ENCODE measurements around the gene ERGIC3. TPM values are rescaled to one million over a fixed set of nuclear protein-coding genes. Genes with fewer than 3 reads are reported as not detected.
"Not testable (repeated sequence)": the region's sequence is repeated elsewhere in the genome, so short reads cannot be mapped to it uniquely, and the experiment has no call there.

The ERGIC3 gene
- total RNA-seq, 4 donors from 2014 or later, result 125 to 184 (median 133) TPM

DNA sequence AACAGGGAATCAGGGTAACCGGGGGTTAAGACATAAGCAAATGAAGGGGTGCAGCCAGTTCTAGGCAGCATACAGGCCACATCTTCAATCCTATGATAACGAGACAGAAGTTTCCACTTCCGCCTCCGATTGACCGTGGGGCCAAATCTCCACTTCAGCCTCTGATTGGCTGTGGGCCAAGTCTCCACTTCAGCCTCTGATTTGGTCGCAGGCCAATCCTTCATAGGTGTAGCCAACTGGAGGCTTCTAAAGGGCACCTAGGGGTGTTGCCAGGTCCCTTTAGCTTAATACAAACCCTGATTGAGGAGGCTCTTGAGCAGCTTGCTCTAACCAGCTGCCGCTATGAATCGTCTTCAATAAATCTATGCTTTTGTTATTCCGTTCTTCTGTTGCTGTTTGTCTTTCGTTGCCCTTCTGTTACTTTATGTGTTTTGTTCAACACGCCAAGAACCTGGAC, 2.1 kb upstream of the ERGIC3 start:
- no peak for DNase-seq (ENCODE audit: extremely low spot score)
- intact Hi-C loops (cut with DNase I), result no loop called here
- WGBS, result 66% methylated on average over 11 of the region's 11 CpGs

DNA sequence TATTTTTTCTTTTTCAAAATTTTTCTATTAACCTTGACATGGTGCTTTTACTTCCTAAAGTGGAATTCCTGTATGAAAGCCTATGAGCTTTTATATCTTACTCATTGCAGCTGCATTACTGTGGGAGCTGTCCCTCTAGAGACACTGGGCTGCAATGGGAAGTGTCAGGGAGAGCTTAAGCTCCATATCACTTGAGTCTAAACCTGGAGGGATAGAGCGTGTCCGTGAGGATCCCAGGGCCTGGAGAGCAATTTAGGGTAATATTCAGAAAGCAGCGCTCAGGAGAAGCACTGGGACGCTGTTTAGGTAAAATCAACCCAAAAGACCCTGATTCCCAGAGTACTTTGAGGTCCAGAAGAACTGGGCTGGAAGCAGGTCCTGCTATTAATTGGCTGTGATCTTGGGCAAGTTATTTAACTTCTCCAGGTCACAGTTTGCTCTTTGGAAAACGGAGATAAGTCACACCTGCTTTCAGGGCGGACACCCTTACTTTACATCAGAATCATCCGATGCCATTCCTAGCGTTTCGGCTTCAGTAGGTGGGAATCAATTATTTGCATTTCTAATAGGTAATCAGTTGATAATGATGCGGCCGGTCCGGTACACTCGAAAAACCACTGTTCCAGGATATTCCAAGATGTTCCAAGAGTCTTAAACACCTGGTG, 628 bp upstream of the ERGIC3 start:
- Histone ChIP-seq H3K9me3 (no peaks in the 10 kb centered on the region), H3K4me1 (peaks cover 5 to 22% (median 17%) of the 10 kb centered on the region in 4 donors), H3K36me3 (peaks cover 0 to 26% (median 7%) of the 10 kb centered on the region in 4 donors), H3K4me3 (peak overlapping the region; percentile 80 to 87 (median 82)), H3K27me3 (no peaks in the 10 kb centered on the region), H3K27ac (replicated peaks in 1 of 4) (peak overlapping the region in 3 of 4 donors; percentile 67 to 78 (median 75))
- TF ChIP-seq POLR2AphosphoS5 (IDR thresholded peaks at IDR 0.05), result no peak
- TF ChIP-seq, protein P1, sequence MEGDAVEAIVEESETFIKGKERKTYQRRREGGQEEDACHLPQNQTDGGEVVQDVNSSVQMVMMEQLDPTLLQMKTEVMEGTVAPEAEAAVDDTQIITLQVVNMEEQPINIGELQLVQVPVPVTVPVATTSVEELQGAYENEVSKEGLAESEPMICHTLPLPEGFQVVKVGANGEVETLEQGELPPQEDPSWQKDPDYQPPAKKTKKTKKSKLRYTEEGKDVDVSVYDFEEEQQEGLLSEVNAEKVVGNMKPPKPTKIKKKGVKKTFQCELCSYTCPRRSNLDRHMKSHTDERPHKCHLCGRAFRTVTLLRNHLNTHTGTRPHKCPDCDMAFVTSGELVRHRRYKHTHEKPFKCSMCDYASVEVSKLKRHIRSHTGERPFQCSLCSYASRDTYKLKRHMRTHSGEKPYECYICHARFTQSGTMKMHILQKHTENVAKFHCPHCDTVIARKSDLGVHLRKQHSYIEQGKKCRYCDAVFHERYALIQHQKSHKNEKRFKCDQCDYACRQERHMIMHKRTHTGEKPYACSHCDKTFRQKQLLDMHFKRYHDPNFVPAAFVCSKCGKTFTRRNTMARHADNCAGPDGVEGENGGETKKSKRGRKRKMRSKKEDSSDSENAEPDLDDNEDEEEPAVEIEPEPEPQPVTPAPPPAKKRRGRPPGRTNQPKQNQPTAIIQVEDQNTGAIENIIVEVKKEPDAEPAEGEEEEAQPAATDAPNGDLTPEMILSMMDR (IDR thresholded peaks at IDR 0.05), result no peak
- TF ChIP-seq EP300 (IDR thresholded peaks at IDR 0.05), result no peak
- TF ChIP-seq POLR2A (IDR thresholded peaks at IDR 0.05; ENCODE audit: low read depth), result no peak
- no peak for DNase-seq (ENCODE audit: extremely low spot score)
- 49% methylated on average over 9 of the region's 13 CpGs for WGBS
- intact Hi-C loops (cut with DNase I), result no loop called here

More for the DNA sequence above, 2.1 kb upstream of the ERGIC3 start:
- Histone ChIP-seq H3K27ac (replicated peaks in 1 of 4) (no peak overlapping the region), H3K4me3 (no peak overlapping the region), H3K4me1 (peaks cover 5 to 22% (median 17%) of the 10 kb centered on the region in 4 donors), H3K36me3 (peaks cover 0 to 12% (median 5%) of the 10 kb centered on the region in 4 donors), H3K9me3 (no peaks in the 10 kb centered on the region), H3K27me3 (no peaks in the 10 kb centered on the region)
- TF ChIP-seq POLR2A (IDR thresholded peaks at IDR 0.05; ENCODE audit: low read depth), result no peak
- TF ChIP-seq EP300 (IDR thresholded peaks at IDR 0.05), result no peak
- TF ChIP-seq, protein P1 (IDR thresholded peaks at IDR 0.05), result no peak

DNA sequence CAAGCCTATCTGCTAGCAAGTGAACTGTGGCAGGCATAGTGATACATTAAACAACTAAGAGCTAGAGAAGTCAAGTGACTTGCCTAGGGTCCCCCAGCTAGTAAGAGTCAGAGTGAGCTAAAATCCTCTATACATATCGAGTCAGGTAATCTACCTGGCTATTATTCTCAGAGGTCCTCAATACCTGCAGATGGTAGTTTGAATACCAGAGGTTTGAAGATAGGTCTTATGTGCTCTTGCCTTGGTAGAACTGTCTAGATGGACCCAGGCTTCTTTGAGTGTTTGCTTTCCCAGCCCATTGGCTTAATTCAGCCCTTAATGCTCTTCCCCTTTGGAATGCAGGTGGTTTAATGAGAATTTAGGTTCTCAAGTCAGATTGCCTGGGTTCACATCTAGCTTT, 1.1 kb downstream of the ERGIC3 start:
- Histone ChIP-seq H3K27ac (replicated peaks in 1 of 4) (no peak overlapping the region), H3K4me1 (peaks cover 5 to 22% (median 17%) of the 10 kb centered on the region in 4 donors), H3K9me3 (no peaks in the 10 kb centered on the region), H3K4me3 (peak overlapping the region in 2 of 4 donors; percentile 81 to 87), H3K27me3 (no peaks in the 10 kb centered on the region), H3K36me3 (peaks cover 9 to 43% (median 21%) of the 10 kb centered on the region in 4 donors)
- DNase-seq (ENCODE audit: extremely low spot score), result no peak
- WGBS, result 100% methylated on average over 1 of the region's 1 CpG
- intact Hi-C loops (cut with DNase I), result no loop called here
- TF ChIP-seq POLR2AphosphoS5 (IDR thresholded peaks at IDR 0.05) (no peak), EP300 (IDR thresholded peaks at IDR 0.05) (no peak), POLR2A (IDR thresholded peaks at IDR 0.05; ENCODE audit: low read depth) (no peak)
- TF ChIP-seq, protein P1 (IDR thresholded peaks at IDR 0.05), result no peak

DNA sequence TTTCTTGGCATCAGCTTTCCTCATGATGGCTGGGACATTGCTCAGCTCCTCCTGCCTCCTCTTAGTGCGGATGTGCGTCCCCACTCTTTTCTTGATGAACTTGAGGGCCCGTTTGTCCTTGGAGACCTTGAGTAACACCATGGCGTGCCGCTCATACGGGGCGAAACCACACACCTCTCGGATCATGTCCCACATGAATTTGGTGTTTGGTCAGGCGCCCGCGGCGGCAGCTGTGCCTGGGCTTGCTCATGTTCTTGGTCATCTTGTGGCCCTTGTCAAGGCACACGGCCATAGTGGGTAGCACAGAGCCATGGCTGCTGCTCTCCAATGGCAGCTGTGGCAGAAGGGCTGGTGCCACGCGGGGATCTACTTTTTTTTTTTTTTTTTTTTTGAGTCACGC, 2.6 kb downstream of the ERGIC3 start:
- 94% methylated on average over 16 of the region's 16 CpGs for WGBS
- Histone ChIP-seq H3K4me3 (no peak overlapping the region), H3K9me3 (no peaks in the 10 kb centered on the region), H3K27ac (replicated peaks in 1 of 4) (no peak overlapping the region), H3K4me1 (peaks cover 5 to 22% (median 17%) of the 10 kb centered on the region in 4 donors), H3K27me3 (no peaks in the 10 kb centered on the region), H3K36me3 (peaks cover 22 to 58% (median 35%) of the 10 kb centered on the region in 4 donors)
- no peak for DNase-seq (ENCODE audit: extremely low spot score)
- TF ChIP-seq POLR2AphosphoS5 (IDR thresholded peaks at IDR 0.05), result no peak
- TF ChIP-seq, protein P1 (IDR thresholded peaks at IDR 0.05), result no peak
- no peak for TF ChIP-seq POLR2A (IDR thresholded peaks at IDR 0.05; ENCODE audit: low read depth)
- TF ChIP-seq EP300 (IDR thresholded peaks at IDR 0.05), result no peak
- intact Hi-C loops (cut with DNase I), result no loop called here

DNA sequence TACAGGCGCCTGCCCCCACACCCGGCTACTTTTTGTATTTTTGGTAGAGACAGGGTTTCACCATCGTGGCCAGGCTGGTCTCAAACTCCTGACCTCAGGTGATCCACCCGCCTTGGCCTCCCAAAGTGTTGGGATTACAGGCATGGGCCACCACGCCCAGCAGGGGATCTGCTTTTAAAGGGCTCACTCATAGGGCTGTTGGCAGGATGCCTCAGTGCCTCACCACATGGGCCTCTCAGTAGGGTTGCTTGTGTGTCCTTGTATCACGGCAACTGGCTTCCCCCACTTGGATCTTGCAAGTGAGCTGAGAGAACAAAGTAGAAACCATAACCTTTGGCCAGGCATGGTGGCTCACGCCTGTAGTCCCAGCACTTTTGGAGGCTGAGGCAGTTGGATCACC, 3.1 kb downstream of the ERGIC3 start:
- H3K27ac ChIP-seq (replicated peaks in 1 of 4); H3K9me3 ChIP-seq; H3K4me3 ChIP-seq; H3K27me3 ChIP-seq; intact Hi-C loops (cut with DNase I); DNase-seq (ENCODE audit: extremely low spot score): not testable (repeated sequence)
- 94% methylated on average over 5 of the region's 7 CpGs for WGBS
- peaks cover 5 to 22% (median 17%) of the 10 kb centered on the region in 4 donors for H3K4me1 ChIP-seq
- peaks cover 27 to 63% (median 40%) of the 10 kb centered on the region in 4 donors for H3K36me3 ChIP-seq
